HepG2 (cell line): Measurements from ENCODE around the gene CAMTA2. TPM values are rescaled to one million over a fixed set of nuclear protein-coding genes. Genes with fewer than 3 reads are reported as not detected.

Source experiments
- AKAP8 ChIP-seq: sonication (generic); formaldehyde crosslinking; IDR thresholded peaks from 2 replicates; pipeline ENCODE4 v1.5.1; 2020; ENCODE audit warnings: mild to moderate bottlenecking, missing genetic modification reagents
- CHCHD3 ChIP-seq: sonication (generic); formaldehyde crosslinking; IDR thresholded peaks from 2 replicates; pipeline ENCODE4 v1.8.0; 2022; ENCODE audit warnings: mild to moderate bottlenecking, missing genetic modification reagents, moderate library complexity
- DR1 ChIP-seq: sonication (generic); formaldehyde crosslinking; IDR thresholded peaks from 2 replicates; pipeline ENCODE4 v1.8.0; 2021; ENCODE audit warnings: mild to moderate bottlenecking, missing genetic modification reagents, inconsistent platforms
- ETV5 ChIP-seq: IDR thresholded peaks from 2 replicates; pipeline ENCODE4 v1.6.1; 2018; ENCODE audit warnings: missing biosample characterization, missing genetic modification reagents, inconsistent platforms, borderline replicate concordance
- HOXA7 ChIP-seq: sonication (generic); formaldehyde crosslinking; IDR thresholded peaks from 2 replicates; pipeline ENCODE4 v1.8.1; 2022; ENCODE audit warnings: mild to moderate bottlenecking, missing genetic modification reagents, moderate library complexity
- JARID2 ChIP-seq: sonication (generic); formaldehyde crosslinking; IDR thresholded peaks from 2 replicates; pipeline ENCODE4 v1.8.1; 2023; ENCODE audit warnings: missing genetic modification reagents, inconsistent platforms; ENCODE audit not compliant: insufficient replicate concordance
- NR0B2 ChIP-seq: sonication (generic); formaldehyde crosslinking; IDR thresholded peaks from 2 replicates; pipeline ENCODE4 v1.4.0; 2020; ENCODE audit warnings: mild to moderate bottlenecking, missing genetic modification reagents
- NR1H2 ChIP-seq: sonication (generic); formaldehyde crosslinking; IDR thresholded peaks from 2 replicates; pipeline ENCODE4 v1.8.1; 2022; ENCODE audit warnings: low read depth, missing genetic modification reagents, borderline replicate concordance
- PAX8 ChIP-seq: sonication (generic); formaldehyde crosslinking; IDR thresholded peaks from 2 replicates; pipeline ENCODE4 v1.8.0; 2022; ENCODE audit warnings: mild to moderate bottlenecking, missing genetic modification reagents, borderline replicate concordance
- POGK ChIP-seq: sonication (generic); formaldehyde crosslinking; conservative IDR thresholded peaks from 2 replicates; pipeline ENCODE4 v1.8.0; 2022; ENCODE audit warnings: mild to moderate bottlenecking, moderate library complexity, missing genetic modification reagents
- RCOR2 ChIP-seq: IDR thresholded peaks from 2 replicates; pipeline ENCODE4 v1.6.1; 2016; ENCODE audit warnings: missing biosample characterization, missing genetic modification reagents
- RORA ChIP-seq: sonication (generic); formaldehyde crosslinking; IDR thresholded peaks from 2 replicates; pipeline ENCODE4 v1.5.0; 2020; ENCODE audit warnings: mild to moderate bottlenecking, missing genetic modification reagents, moderate library complexity
- SP4 ChIP-seq: sonication (generic); formaldehyde crosslinking; IDR thresholded peaks from 2 replicates; pipeline ENCODE4 v1.8.1; 2023; ENCODE audit warnings: mild to moderate bottlenecking, missing genetic modification reagents
- TFDP1 ChIP-seq: IDR thresholded peaks from 2 replicates; pipeline ENCODE4 v1.6.1; 2016; ENCODE audit warnings: missing compliant biosample characterization, missing genetic modification reagents, borderline replicate concordance
- ZBTB38 ChIP-seq: sonication (generic); formaldehyde crosslinking; IDR thresholded peaks from 2 replicates; pipeline ENCODE4 v1.5.1; 2020; ENCODE audit warnings: mild to moderate bottlenecking, missing genetic modification reagents
- ZNF136 ChIP-seq: sonication (generic); formaldehyde crosslinking; IDR thresholded peaks from 2 replicates; pipeline ENCODE4 v1.8.1; 2022; ENCODE audit warnings: low read depth, mild to moderate bottlenecking, moderate library complexity, missing genetic modification reagents
- ZNF280D ChIP-seq: sonication (generic); formaldehyde crosslinking; IDR thresholded peaks from 2 replicates; pipeline ENCODE4 v1.5.1; 2020; ENCODE audit warnings: mild to moderate bottlenecking, missing genetic modification reagents
- ZNF337 ChIP-seq: sonication (generic); formaldehyde crosslinking; IDR thresholded peaks from 2 replicates; pipeline ENCODE4 v1.5.1; 2020; ENCODE audit warnings: missing genetic modification reagents, low read depth, mild to moderate bottlenecking, borderline replicate concordance
- ZNF543 ChIP-seq: sonication (generic); formaldehyde crosslinking; IDR thresholded peaks from 2 replicates; pipeline ENCODE4 v1.4.0; 2020; ENCODE audit warnings: mild to moderate bottlenecking, missing genetic modification reagents
- ZNF775 ChIP-seq: sonication (generic); formaldehyde crosslinking; IDR thresholded peaks from 2 replicates; pipeline ENCODE4 v1.4.0; 2020; ENCODE audit warnings: missing genetic modification reagents, mild to moderate bottlenecking, moderate library complexity, borderline replicate concordance
- ZNF781 ChIP-seq: sonication (generic); formaldehyde crosslinking; IDR thresholded peaks from 2 replicates; pipeline ENCODE4 v1.5.1; 2020; ENCODE audit warnings: borderline replicate concordance, mild to moderate bottlenecking, missing genetic modification reagents; ENCODE audit errors: not compliant biosample characterization
- ZSCAN12 ChIP-seq: sonication (generic); formaldehyde crosslinking; IDR thresholded peaks from 2 replicates; pipeline ENCODE4 v1.9.0; 2021; ENCODE audit warnings: mild to moderate bottlenecking, missing genetic modification reagents
- ZSCAN31 ChIP-seq: sonication (generic); formaldehyde crosslinking; IDR thresholded peaks from 2 replicates; pipeline ENCODE4 v1.5.0; 2020; ENCODE audit warnings: low read depth, mild to moderate bottlenecking, missing genetic modification reagents
- polyA plus RNA-seq, 8 experiments: library from polyadenylated mRNA; depleted of rRNA in 3 of 8; stranded (reverse) in 7 of 8; unstranded in 1 of 8; fragments of >200 nt; fragmentation: Illumina TruSeq in 4 of 8; extraction: Trizol in 4 of 8; gene quantifications; 2 replicates each; pipeline versions ENCODE4 v1.2.1 to v1.2.3, GENCODE V29; 2011 to 2016; ENCODE audit warnings: low read depth in 4 of 8, missing spikeins in 1 of 8, mixed read lengths in 1 of 8; ENCODE audit not compliant: insufficient read depth in 1 of 8
- total RNA-seq, 5 experiments: library from RNA; depleted of rRNA; stranded (reverse); fragments of >200 nt; fragmentation: Illumina TruSeq; extraction: Trizol; gene quantifications; 2 replicates each; pipeline ENCODE4 v1.2.3, GENCODE V29; 2016; ENCODE audit warnings: low read depth in 1 of 5

Gene CAMTA2
- total and polyA plus RNA-seq, 2 of the 13 experiments (the other 11 are each of a cell fraction or from before 2014, with no cell fraction given), result 4.1 to 7.1 TPM

- TF ChIP-seq ZNF280D (CRISPR knock-in tag) (no peak), NR0B2 (CRISPR knock-in tag) (peak; percentile 68; the same call in 1 of the 2 replicates), ZSCAN31 (no peak), ZSCAN12 (CRISPR knock-in tag) (no peak), RORA (CRISPR knock-in tag) (no peak), JARID2 (CRISPR knock-in tag) (no peak), ZNF337 (no peak), TFDP1 (CRISPR knock-in tag) (peak; percentile 16; the same call in 1 of the 2 replicates), ZNF136 (CRISPR knock-in tag) (no peak), ZBTB38 (no peak; the same call in 1 of the 2 replicates), CHCHD3 (CRISPR knock-in tag) (no peak), ZNF775 (CRISPR knock-in tag) (peak; percentile 95), ZNF781 (peak; percentile 50), ETV5 (peak; percentile 69), AKAP8 (peak; percentile 87), PAX8 (CRISPR knock-in tag) (no peak), SP4 (CRISPR knock-in tag) (peak; percentile 74; the same call in 1 of the 2 replicates), RCOR2 (CRISPR knock-in tag) (peak; percentile 39; the same call in 1 of the 2 replicates), DR1 (CRISPR knock-in tag) (no peak), NR1H2 (CRISPR knock-in tag) (no peak), ZNF543 (no peak), HOXA7 (CRISPR knock-in tag) (no peak), POGK (CRISPR knock-in tag) (0 out of 2 replicates have a peak, but pooled peaks have one; percentile 43)
Observed at GRCh38 chr17:4998732-4999429, 11.4 kb upstream of the CAMTA2 start (continued).
